Psoas muscle (tissue), 8 donors: ENCODE results near the gene BOK. TPM values are rescaled to one million over a fixed set of nuclear protein-coding genes. Genes with fewer than 3 reads are reported as not detected.

Source experiments
- ATAC-seq, 4 donors: fragments of 200-7000 bp; cut with Tn5 transposase; one replicate each; pipeline ENCODE4 v1.9.1; 2020; ENCODE audit warnings: moderate library complexity in 3 of 4, mild to moderate bottlenecking in 2 of 4
- DNase-seq, 2 donors: peaks; one replicate each; pipeline ENCODE4 v3.0.0-alpha.2; 2020
- H3K27ac ChIP-seq: fragments of 200-600 bp; one replicate; pipeline ENCODE4 v1.8.0; 2022
- H3K27me3 ChIP-seq, 3 donors: fragments of 200-600 bp in 1 of 3; one replicate each; pipeline versions ENCODE4 v1.6.1 to v1.8.0; 2013 to 2022; ENCODE audit warnings: low read length in 2 of 3, mild to moderate bottlenecking in 2 of 3, moderate library complexity in 1 of 3; ENCODE audit not compliant: insufficient read depth in 3 of 3
- H3K36me3 ChIP-seq, 2 donors: fragments of 200-600 bp in 1 of 2; one replicate each; pipeline versions ENCODE4 v1.6.1 to v1.8.0; 2013 to 2022; ENCODE audit warnings: low read depth in 1 of 2, mild to moderate bottlenecking in 1 of 2, moderate library complexity in 1 of 2; ENCODE audit not compliant: insufficient read depth in 1 of 2
- H3K4me1 ChIP-seq: fragments of 200-600 bp; one replicate; pipeline ENCODE4 v1.8.0; 2022
- H3K4me3 ChIP-seq: fragments of 200-600 bp; one replicate; pipeline ENCODE4 v1.8.0; 2022; ENCODE audit warnings: mild to moderate bottlenecking
- H3K9me3 ChIP-seq: fragments of 200-600 bp; one replicate; pipeline ENCODE4 v1.8.0; 2022
- WGBS, 3 donors: extraction: QIAGEN DNeasy Blood & Tissue Kit; methylation state at CpG; one replicate each; pipeline versions ENCODE4 v1.1.6 to v1.1.7; 2013; 5-methylcytosine and 5-hydroxymethylcytosine counted together
- intact Hi-C, 2 donors: fragments of 100-400 bp; cut with DNase I; formaldehyde crosslinking; loops; one replicate each; pipeline versions ENCODE4 v1.11.0 to v1.14.2; 2022
- polyA plus RNA-seq, 3 donors: library from polyadenylated mRNA; stranded (reverse); fragments of 200-250 nt; gene quantifications; one replicate each; pipeline ENCODE4 v1.2.3, GENCODE V29; 2013
- total RNA-seq, 4 donors: library from RNA; stranded (reverse); fragmentation: NEBNext Ultra II Directional in 2 of 4; extraction: Animal tissue kit (Norgen Biotek cat#: 25700) in 2 of 4; gene quantifications; one replicate each; pipeline versions ENCODE4 v1.2.1 to v1.2.4, GENCODE V29; 2021 to 2023
- TF ChIP-seq, protein P1 (sequence below): fragments of 200-600 bp; IDR thresholded peaks from one replicate; pipeline ENCODE4 v1.8.0; 2022; ENCODE audit warnings: antibody characterized with exemption
- donor health status: healthy with polysubstance abuse.
- donor health status: DM: no; HTN: no; CAD: no; lungs with moderate emphysema.
- donor health status: Bipolar disorder and iron deficiency.
- donor health status: healthy.
- donor health status: DM: yes; HTN: yes; CAD: no.
- donor health status: DM: no; HTN: no; CAD: no.
- donor health status: DM: no; HTN: no; CAD: no.
- donor health status: DM: yes; HTN: yes; CAD: no.

Gene BOK
- total and polyA plus RNA-seq, 7 donors: 1.3 to 12.8 (median 3.6) TPM

GRCh38 chr2:241579281-241579680 lies 20.7 kb downstream of the BOK start:
- no peak for ATAC-seq
- DNase-seq: peak in 1 of 2 donors; percentile 29
- intact Hi-C loops: no loop called here
- Histone ChIP-seq H3K36me3 (peaks cover 0 to 41% of the 10 kb centered on the region in 2 donors), H3K4me1 (no peaks in the 10 kb centered on the region), H3K27ac (no peak overlapping the region), H3K9me3 (no peaks in the 10 kb centered on the region), H3K4me3 (no peak overlapping the region), H3K27me3 (no peaks in the 10 kb centered on the region)
- TF ChIP-seq, protein P1, sequence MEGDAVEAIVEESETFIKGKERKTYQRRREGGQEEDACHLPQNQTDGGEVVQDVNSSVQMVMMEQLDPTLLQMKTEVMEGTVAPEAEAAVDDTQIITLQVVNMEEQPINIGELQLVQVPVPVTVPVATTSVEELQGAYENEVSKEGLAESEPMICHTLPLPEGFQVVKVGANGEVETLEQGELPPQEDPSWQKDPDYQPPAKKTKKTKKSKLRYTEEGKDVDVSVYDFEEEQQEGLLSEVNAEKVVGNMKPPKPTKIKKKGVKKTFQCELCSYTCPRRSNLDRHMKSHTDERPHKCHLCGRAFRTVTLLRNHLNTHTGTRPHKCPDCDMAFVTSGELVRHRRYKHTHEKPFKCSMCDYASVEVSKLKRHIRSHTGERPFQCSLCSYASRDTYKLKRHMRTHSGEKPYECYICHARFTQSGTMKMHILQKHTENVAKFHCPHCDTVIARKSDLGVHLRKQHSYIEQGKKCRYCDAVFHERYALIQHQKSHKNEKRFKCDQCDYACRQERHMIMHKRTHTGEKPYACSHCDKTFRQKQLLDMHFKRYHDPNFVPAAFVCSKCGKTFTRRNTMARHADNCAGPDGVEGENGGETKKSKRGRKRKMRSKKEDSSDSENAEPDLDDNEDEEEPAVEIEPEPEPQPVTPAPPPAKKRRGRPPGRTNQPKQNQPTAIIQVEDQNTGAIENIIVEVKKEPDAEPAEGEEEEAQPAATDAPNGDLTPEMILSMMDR: no peak
- 90 to 93% (median 90%) methylated on average over 7 of the region's 7 CpGs for WGBS, 3 donors

GRCh38 chr2:241582328-241582727 lies 23.8 kb downstream of the BOK start:
- TF ChIP-seq, protein P1: no peak
- DNase-seq: peak in 1 of 2 donors; percentile 2
- H3K4me3 ChIP-seq: no peak overlapping the region
- no peak overlapping the region for H3K27ac ChIP-seq
- intact Hi-C loops: no loop called here
- H3K36me3 ChIP-seq: peaks cover 0 to 35% of the 10 kb centered on the region in 2 donors
- H3K27me3 ChIP-seq: no peaks in the 10 kb centered on the region
- ATAC-seq: no peak
- 94 to 96% (median 96%) methylated on average over 8 of the region's 8 CpGs for WGBS, 3 donors
- H3K4me1 ChIP-seq: no peaks in the 10 kb centered on the region
- H3K9me3 ChIP-seq: peaks cover 10% of the 10 kb centered on the region

GRCh38 chr2:241582806-241583205 lies 24.3 kb downstream of the BOK start:
- Histone ChIP-seq H3K27me3 (no peaks in the 10 kb centered on the region), H3K27ac (no peak overlapping the region), H3K36me3 (peaks cover 0 to 35% of the 10 kb centered on the region in 2 donors), H3K4me3 (no peak overlapping the region), H3K9me3 (peaks cover 10% of the 10 kb centered on the region), H3K4me1 (no peaks in the 10 kb centered on the region)
- ATAC-seq: no peak
- TF ChIP-seq, protein P1: no peak
- peak in 1 of 2 donors; percentile 30 for DNase-seq
- intact Hi-C loops: no loop called here
- 98 to 100% (median 98%) methylated on average over 4 of the region's 4 CpGs for WGBS, 3 donors

DNA sequence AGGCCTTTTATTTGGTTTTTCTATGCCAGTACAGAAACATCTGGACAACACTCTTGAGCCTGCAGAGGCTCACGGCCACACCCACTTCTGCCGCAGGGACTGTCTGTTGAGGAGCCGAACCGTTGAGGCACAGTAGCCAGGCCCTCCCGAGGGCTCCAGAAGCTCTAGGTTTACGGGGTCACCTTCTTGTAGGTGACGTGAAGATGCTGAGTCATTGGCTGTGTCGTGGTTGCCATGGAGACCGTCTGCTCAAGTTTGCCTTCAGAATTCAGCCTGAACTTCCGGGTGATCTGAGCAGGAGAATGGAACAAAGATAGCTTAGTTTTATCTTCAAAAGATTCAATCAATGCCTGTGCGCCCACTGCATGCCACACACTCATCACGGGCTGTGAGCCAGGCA lies 25.9 kb downstream of the BOK start:
- H3K27ac ChIP-seq: no peak overlapping the region
- no peaks in the 10 kb centered on the region for H3K27me3 ChIP-seq
- H3K9me3 ChIP-seq: peaks cover 10% of the 10 kb centered on the region
- peaks cover 0 to 44% of the 10 kb centered on the region in 2 donors for H3K36me3 ChIP-seq
- peak in 1 of 2 donors; percentile 24 for DNase-seq
- WGBS, 3 donors: 89 to 95% (median 90%) methylated on average over 12 of the region's 12 CpGs
- intact Hi-C loops: no loop called here
- H3K4me1 ChIP-seq: no peaks in the 10 kb centered on the region
- no peak overlapping the region for H3K4me3 ChIP-seq
- no peak for ATAC-seq
- TF ChIP-seq, protein P1: no peak
